HG03558 (cell line): Measurements from ENCODE around the gene RERE.

Experiments used
- ATAC-seq: cut with Tn5 transposase; IDR thresholded peaks from one replicate; pipeline ENCODE4 v1.9.1; 2021; ENCODE audit warnings: moderate number of reproducible peaks; ENCODE audit not compliant: unreplicated experiment; ENCODE audit errors: extremely low read depth

The RERE gene

GRCh38 chr1:8765198-8765597 lies 52.2 kb downstream of the RERE start:
- no peak for ATAC-seq

- ATAC-seq = no peak
Observed at GRCh38 chr1:8764293-8764937, 53.0 kb downstream of the RERE start.

GRCh38 chr1:8763888-8764287 lies 53.6 kb downstream of the RERE start:
- ATAC-seq = no peak

GRCh38 chr1:8754993-8755392 lies 62.4 kb downstream of the RERE start:
- ATAC-seq = no peak

- ATAC-seq = no peak
Observed at GRCh38 chr1:8754247-8754650, 63.2 kb downstream of the RERE start.

- no peak for ATAC-seq
Observed at GRCh38 chr1:8753736-8754135, 63.7 kb downstream of the RERE start.

- no peak for ATAC-seq
Observed at GRCh38 chr1:8752921-8753713, 64.3 kb downstream of the RERE start.

- ATAC-seq = no peak
Observed at GRCh38 chr1:8752411-8752810, 65.0 kb downstream of the RERE start.

- ATAC-seq = no peak
Observed at GRCh38 chr1:8751984-8752383, 65.5 kb downstream of the RERE start.

GRCh38 chr1:8747879-8748825 lies 69.3 kb downstream of the RERE start:
- ATAC-seq = no peak

GRCh38 chr1:8746554-8746953 lies 70.9 kb downstream of the RERE start:
- no peak for ATAC-seq

- ATAC-seq = no peak
Observed at GRCh38 chr1:8745749-8746390, 71.6 kb downstream of the RERE start.

- ATAC-seq = no peak
Observed at GRCh38 chr1:8745346-8745745, 72.1 kb downstream of the RERE start.

GRCh38 chr1:8742022-8742924 lies 75.2 kb downstream of the RERE start:
- no peak for ATAC-seq

- no peak for ATAC-seq
Observed at GRCh38 chr1:8740034-8740449, 77.4 kb downstream of the RERE start.

- ATAC-seq = no peak
Observed at GRCh38 chr1:8739377-8739776, 78.1 kb downstream of the RERE start.

GRCh38 chr1:8736927-8737326 lies 80.5 kb downstream of the RERE start:
- ATAC-seq = no peak

- ATAC-seq = no peak
Observed at GRCh38 chr1:8733484-8733883, 84.0 kb downstream of the RERE start.

- ATAC-seq = no peak
Observed at GRCh38 chr1:8731162-8731561, 86.3 kb downstream of the RERE start.
